Hematopoietic multipotent progenitor cell treated with erythropoietin and hydrocortisone succinate and interleukin-3 and kit ligand, for 8 days (in vitro differentiated cells): ENCODE data around the gene NFATC2.

Experiments
- DNase-seq: peaks from one replicate; pipeline ENCODE4 v3.0.0-alpha.2; 2015

NFATC2 gene

DNA sequence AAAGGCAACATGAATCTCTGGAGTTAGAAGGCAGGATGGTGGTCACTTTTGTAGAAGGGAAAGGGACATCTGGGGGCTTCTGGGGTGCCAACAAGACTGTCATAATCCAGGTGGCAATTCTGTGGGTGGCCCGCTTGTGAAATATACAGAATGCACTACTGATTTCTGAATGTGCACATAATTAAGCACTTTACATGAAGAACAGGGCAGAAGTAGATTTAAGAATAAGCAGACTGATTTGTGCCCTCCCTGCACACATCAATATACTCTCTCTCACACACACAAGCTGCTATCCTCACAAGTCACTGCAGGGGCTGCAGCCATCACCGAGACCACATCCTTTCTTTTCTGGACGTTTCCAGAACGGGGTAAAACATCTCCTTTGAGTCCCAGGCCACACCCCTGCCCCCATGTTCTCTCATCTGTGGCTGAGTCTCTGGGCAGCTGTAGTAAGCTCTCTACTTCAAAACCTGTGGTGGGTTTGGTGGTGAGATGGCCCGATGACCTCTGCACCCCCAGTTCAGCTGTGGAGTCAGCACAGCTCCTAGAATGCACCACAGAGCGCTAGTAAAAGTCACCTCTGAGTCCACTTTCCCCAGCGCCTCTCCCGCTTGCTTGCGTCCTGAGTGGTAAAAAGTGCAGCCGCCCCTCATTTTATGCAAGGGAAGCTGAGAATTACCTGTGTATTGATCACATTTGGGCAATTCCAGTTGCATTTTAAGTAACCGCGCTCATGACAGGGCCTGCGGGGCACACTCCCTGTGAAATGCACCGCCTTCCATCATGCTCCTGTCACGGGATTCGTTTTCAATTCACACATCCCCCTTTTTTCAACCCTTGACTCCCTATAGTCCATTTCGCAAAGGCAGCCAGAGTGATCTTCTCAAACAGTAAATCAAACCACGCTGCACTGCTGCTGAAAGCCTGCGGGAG is 115.5 kb downstream of the NFATC2 start:
- DNase-seq: no peak

DNA sequence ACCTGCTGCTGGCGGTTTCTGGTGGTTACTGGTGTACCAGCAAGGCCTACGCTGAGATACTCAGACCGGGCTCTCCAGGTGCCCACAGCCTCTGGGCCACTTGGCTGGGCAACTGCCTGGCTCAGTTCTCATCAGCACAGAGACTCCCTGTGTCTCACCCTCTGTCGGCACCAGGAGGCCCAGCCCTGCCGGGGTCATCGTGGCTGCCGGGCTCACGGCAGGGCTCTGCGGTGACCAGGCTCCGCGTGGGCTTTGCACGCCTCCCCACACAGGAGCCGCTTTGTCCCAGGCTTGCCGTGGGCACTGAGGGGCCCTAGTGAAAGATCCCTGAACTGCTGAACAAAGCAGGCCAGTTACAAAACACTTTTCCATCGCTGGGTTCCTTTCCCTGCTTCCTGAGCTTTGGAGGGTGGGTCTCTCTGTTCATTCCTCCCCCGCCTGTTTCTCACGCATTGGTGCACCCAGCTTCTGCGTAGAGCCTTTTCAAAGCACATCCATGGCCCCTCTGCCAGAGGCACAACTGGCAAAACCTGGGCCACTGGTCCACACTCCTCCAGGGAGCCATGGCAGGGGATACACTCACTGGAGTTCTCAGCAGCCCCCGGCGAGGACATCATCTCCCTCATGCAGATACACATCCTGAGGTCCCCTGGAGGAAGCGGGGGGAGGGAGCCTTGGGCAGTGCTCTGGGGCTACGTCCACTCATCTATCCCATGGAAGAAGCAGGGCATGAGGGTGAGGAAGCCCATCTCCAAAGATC is 117.0 kb downstream of the NFATC2 start:
- no peak for DNase-seq

- no peak for DNase-seq
Measured at GRCh38 chr20:51424270-51425117, 118.0 kb downstream of the NFATC2 start.

GRCh38 chr20:51423810-51424209 is 118.7 kb downstream of the NFATC2 start:
- no peak for DNase-seq

GRCh38 chr20:51423290-51423667 is 119.2 kb downstream of the NFATC2 start:
- no peak for DNase-seq

- DNase-seq: no peak
Measured at GRCh38 chr20:51422514-51423289, 119.8 kb downstream of the NFATC2 start.

DNA sequence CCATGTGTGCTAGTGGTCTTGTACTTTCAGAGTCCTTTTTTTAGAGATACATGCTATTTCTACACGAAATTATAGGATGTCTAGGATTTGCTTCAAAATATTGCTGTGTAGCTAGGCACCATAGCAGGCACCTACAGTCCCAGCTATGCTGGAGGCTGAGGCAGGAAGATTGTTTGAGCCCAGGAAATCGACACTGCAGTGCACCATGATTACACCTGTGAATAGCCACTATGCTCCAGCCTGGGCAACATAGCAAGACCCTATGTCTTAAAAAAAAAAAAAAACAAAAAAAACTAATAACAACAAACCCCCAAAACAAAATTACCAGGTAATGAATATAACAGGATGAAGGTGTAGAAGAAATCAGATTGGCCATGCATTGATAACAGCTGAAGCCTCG is 121.7 kb downstream of the NFATC2 start:
- no peak for DNase-seq

DNA sequence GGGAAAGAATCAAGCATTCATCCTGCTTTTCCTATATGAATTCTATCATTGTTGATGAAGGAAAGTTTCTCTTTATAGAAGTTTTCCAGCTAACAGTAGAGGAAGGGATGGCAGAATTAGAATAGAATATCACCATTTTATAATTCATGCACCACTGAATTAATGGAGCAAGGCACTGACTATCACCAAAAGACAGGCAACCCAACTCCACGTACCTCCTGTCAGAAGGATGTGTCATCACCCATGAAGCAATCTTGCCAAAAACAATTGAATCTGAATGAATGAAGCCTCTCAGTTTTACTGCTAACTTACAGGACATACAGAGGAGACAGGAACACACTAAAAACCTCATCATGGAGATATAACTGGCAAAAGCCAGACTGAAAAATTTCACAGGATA is 122.4 kb downstream of the NFATC2 start:
- DNase-seq: no peak

DNA sequence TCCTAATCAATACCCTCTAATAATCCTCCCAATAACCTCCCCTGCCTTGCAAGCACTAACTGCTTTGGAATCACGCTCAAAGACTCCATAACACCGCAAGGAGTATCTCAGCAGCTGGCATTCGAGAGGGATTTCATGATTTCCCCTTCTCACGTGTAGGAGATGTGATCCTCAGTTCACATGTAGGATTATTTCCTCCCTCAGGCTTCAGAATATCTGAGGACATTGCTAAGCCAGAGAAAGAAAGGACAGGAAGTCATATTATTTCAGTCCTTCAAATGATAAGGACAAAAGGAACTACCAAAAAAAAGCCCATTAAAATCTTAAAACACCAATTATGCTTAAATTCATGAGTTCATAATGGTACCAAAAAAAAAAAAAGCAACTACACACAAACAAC is 122.9 kb downstream of the NFATC2 start:
- DNase-seq: no peak

- peak; percentile 45 for DNase-seq
Measured at GRCh38 chr20:51419231-51419630, 123.3 kb downstream of the NFATC2 start.

GRCh38 chr20:51418137-51418529 is 124.4 kb downstream of the NFATC2 start:
- DNase-seq: no peak

- DNase-seq: no peak
Measured at GRCh38 chr20:51417250-51418136, 125.0 kb downstream of the NFATC2 start.

DNA sequence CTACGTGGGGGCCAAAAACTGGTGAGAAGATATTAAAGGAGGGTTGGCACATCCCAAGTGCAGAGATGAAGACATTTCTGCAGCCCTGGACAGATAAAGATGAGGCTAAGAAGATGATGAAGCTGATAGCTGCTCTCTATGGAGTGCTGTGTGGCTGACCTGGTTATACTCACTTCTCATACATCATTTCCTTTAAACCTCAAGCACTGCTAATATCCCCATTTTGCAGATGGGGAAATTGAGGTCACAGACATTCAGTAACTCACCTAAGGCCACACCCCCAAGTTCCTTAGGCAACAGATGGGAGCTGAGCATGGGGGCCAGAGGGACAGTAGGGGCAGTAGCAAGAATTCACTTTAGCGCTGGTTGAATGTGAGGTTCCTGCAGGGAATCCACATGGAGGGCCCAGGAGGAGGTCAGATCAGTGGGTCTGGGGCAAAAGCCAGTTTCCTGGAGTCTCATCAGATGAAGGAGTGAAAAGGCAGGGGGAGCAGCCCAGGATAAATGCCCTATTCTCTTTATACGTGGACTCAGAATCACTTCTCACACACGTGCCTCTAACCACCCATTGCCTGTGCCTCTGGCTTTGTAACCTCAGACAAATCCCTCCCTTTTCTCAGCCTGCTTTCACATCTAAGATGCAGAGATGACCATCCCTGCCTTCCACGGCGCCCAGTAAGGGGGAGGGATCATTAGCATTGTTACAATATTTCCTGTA is 125.8 kb downstream of the NFATC2 start:
- no peak for DNase-seq

DNA sequence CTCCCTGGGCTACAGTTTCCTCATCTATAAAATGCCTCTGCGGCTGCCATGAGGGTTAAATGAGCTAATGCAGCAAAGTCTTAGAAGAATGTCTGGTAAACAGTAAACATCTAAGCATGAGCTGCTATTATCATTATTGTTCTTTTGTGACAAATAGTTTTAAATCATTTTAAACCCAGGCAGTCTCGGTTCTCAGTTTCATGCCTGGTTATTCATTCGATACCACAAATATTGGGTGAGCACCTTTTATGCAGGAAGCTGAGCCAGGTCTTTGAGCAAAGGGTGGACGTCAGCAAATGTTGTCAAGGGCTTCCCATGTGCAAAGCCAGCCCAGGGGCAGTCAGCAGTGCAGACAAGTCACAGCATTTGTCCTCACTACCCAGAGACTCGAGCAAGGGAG is 128.7 kb downstream of the NFATC2 start:
- DNase-seq: no peak

DNA sequence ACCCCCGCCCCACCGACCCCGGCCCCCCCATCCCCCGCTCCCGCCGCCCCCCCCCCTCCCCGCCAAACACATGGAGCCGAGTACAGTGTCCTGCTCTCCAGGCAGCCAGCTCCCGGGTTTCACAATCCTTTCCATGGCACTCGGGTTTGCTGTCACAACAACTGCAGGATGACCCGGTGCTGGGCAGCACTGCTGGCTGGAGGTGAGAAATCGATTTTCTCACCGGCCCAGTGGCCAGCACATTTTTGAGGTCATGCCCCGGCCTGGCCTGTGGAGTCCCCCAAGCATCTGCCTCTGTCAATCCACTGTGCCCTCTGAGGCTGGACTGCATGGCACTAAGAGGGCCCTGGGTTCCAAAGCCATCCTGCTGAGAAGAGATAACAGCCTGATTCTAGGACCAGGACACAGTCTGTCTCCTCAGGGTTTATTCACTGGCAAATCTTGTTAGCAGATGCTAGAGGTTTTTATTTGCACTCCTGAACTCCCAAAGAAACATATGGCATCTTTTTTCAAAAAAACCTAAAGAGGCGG is 129.5 kb downstream of the NFATC2 start:
- DNase-seq: peak; percentile 14

DNA sequence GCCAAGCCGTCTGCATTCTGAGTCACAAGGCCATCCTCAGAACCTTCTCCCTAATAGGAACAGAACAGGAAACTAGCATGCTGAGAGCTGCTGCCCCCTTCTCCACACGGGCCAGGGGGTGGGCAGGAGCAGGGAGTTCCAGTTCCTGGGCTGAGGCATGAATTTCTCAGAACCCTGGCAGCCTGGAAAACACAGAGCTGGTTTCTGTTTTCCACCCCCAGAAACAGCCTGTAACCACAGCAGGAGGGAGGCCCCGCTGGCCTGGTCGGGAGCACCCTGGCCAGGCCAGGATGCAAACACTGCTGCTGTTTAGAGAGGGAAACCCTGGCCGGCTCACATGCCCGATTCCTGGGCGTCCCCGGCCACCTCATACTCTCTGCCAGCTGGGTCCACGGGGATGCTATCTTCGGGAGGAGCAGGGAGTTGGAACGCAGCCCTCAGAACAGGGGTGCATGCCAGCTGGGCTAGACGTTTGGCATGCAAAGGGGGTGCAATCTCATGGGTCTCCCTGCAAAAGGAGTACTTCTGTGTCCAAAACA is 130.1 kb downstream of the NFATC2 start:
- DNase-seq: no peak

DNA sequence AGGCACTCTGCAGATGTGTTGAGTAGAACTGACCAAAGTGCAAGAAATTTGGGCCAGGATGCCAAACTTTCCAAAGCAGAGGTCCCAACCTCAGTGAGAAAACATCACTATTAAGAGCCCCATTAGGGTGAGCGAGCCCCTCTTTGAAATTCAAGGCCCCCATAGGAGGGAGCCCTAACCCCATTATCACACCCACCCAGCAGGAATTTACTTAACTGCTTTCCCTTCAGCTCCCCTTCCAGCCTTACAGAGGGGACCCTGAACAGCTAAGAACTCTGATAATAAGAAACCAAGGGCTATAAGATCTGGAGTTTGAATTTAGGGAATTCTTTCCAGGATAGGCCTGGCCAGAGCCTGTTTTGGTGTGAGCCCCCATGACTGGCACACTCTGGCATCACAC is 130.6 kb downstream of the NFATC2 start:
- DNase-seq: no peak

GRCh38 chr20:51410586-51411325 is 131.8 kb downstream of the NFATC2 start:
- DNase-seq: no peak

GRCh38 chr20:51409192-51409880 is 133.2 kb downstream of the NFATC2 start:
- no peak for DNase-seq
